ENCODE data around the gene MCRS1. TPM values are rescaled to one million over a fixed set of nuclear protein-coding genes. Genes with fewer than 3 reads are reported as not detected.

The MCRS1 gene
- total RNA-seq, 4 donors from 2014 or later: 43.7 to 71.9 (median 56.4) TPM

GRCh38 chr12:49580572-49581535 lies 12.9 kb upstream of the MCRS1 start:
- no peak for DNase-seq (ENCODE audit: extremely low spot score)
- peaks cover 21 to 43% (median 30%) of the 10 kb centered on the region in 4 donors for H3K4me1 ChIP-seq
- TF ChIP-seq POLR2A (IDR thresholded peaks at IDR 0.05; ENCODE audit: low read depth): no peak
- no peak for TF ChIP-seq POLR2AphosphoS5 (IDR thresholded peaks at IDR 0.05)
- TF ChIP-seq CTCF (IDR thresholded peaks at IDR 0.05): peak; percentile 63 to 89 (median 84)
- TF ChIP-seq EP300 (IDR thresholded peaks at IDR 0.05): no peak
- no peaks in the 10 kb centered on the region for H3K27me3 ChIP-seq
- H3K9me3 ChIP-seq: no peaks in the 10 kb centered on the region
- H3K27ac ChIP-seq (replicated peaks in 1 of 4): peak overlapping the region; percentile 4 to 55 (median 30)
- intact Hi-C loops (cut with DNase I): loop anchor here (2.0 to 5.0 kb wide), 2 partner anchors 41 to 224 kb away; partner anchors contain the start of gene PRPF40B
- WGBS: 36% methylated on average over 5 of the region's 8 CpGs
- H3K36me3 ChIP-seq: peaks cover 0 to 21% (median 2%) of the 10 kb centered on the region in 4 donors
- no peak overlapping the region for H3K4me3 ChIP-seq

- Histone ChIP-seq H3K36me3 (peaks cover 0 to 32% (median 5%) of the 10 kb centered on the region in 4 donors), H3K27me3 (no peaks in the 10 kb centered on the region), H3K4me1 (peaks cover 21 to 37% (median 28%) of the 10 kb centered on the region in 4 donors), H3K27ac (replicated peaks in 1 of 4) (no peak overlapping the region), H3K4me3 (no peak overlapping the region), H3K9me3 (no peaks in the 10 kb centered on the region)
- no peak for DNase-seq (ENCODE audit: extremely low spot score)
- intact Hi-C loops (cut with DNase I): no loop called here
- WGBS: 87% methylated on average over 9 of the region's 13 CpGs
- TF ChIP-seq EP300 (IDR thresholded peaks at IDR 0.05) (no peak), POLR2A (IDR thresholded peaks at IDR 0.05; ENCODE audit: low read depth) (no peak), POLR2AphosphoS5 (IDR thresholded peaks at IDR 0.05) (no peak), CTCF (IDR thresholded peaks at IDR 0.05) (no peak)
Observed at GRCh38 chr12:49578471-49579112, 10.7 kb upstream of the MCRS1 start.

- intact Hi-C loops (cut with DNase I): no loop called here
- Histone ChIP-seq H3K4me1 (peaks cover 12 to 28% (median 20%) of the 10 kb centered on the region in 4 donors), H3K36me3 (peaks cover 0 to 32% (median 5%) of the 10 kb centered on the region in 4 donors), H3K9me3 (no peaks in the 10 kb centered on the region), H3K27ac (replicated peaks in 1 of 4) (no peak overlapping the region), H3K27me3 (no peaks in the 10 kb centered on the region), H3K4me3 (no peak overlapping the region)
- no peak for DNase-seq (ENCODE audit: extremely low spot score)
- TF ChIP-seq CTCF (IDR thresholded peaks at IDR 0.05) (no peak), EP300 (IDR thresholded peaks at IDR 0.05) (no peak), POLR2A (IDR thresholded peaks at IDR 0.05; ENCODE audit: low read depth) (no peak), POLR2AphosphoS5 (IDR thresholded peaks at IDR 0.05) (no peak)
- WGBS: 85% methylated on average over 9 of the region's 9 CpGs
Observed at GRCh38 chr12:49577589-49578315, 9.8 kb upstream of the MCRS1 start.

- intact Hi-C loops (cut with DNase I): no loop called here
- no peak for DNase-seq (ENCODE audit: extremely low spot score)
- Histone ChIP-seq H3K9me3 (no peaks in the 10 kb centered on the region), H3K4me1 (peaks cover 30 to 61% (median 47%) of the 10 kb centered on the region in 4 donors), H3K4me3 (peak overlapping the region; percentile 71 to 84 (median 81)), H3K36me3 (peaks cover 11 to 25% (median 20%) of the 10 kb centered on the region in 4 donors), H3K27me3 (no peaks in the 10 kb centered on the region), H3K27ac (replicated peaks in 1 of 4) (peak overlapping the region; percentile 84 to 91 (median 88))
- WGBS: 3% methylated on average over 19 of the region's 19 CpGs
- TF ChIP-seq POLR2A (IDR thresholded peaks at IDR 0.05; ENCODE audit: low read depth) (no peak), CTCF (IDR thresholded peaks at IDR 0.05) (no peak), EP300 (IDR thresholded peaks at IDR 0.05) (no peak), POLR2AphosphoS5 (IDR thresholded peaks at IDR 0.05) (no peak)
Observed at GRCh38 chr12:49568442-49569162, 660 bp upstream of the MCRS1 start.
